Right lung (tissue), 5 donors: ENCODE data around the gene SNX8. TPM values are rescaled to one million over a fixed set of nuclear protein-coding genes. Genes with fewer than 3 reads are reported as not detected.
"Not testable (repeated sequence)": the region's sequence is repeated elsewhere in the genome, so short reads cannot be mapped to it uniquely, and the experiment has no call there.

ENCODE experiments used
- DNase-seq, 2 donors: peaks; one replicate each; pipeline ENCODE4 v3.0.0-alpha.2; 2013
- polyA plus RNA-seq, 5 donors: library from polyadenylated mRNA; unstranded; fragments of 120-200 nt; gene quantifications; one replicate each; pipeline versions ENCODE4 v1.2.1 to v1.2.3, GENCODE V29; 2013; ENCODE audit warnings: inconsistent platforms in 1 of 5, low replicate concordance in 1 of 5; ENCODE audit not compliant: insufficient read length in 5 of 5, insufficient read depth in 1 of 5

The SNX8 gene
- polyA plus RNA-seq, 5 donors = 22.2 to 33.7 (median 24.6) TPM

GRCh38 chr7:2332606-2333231, 18.5 kb upstream of the SNX8 start:
- DNase-seq = not testable (repeated sequence)

DNA sequence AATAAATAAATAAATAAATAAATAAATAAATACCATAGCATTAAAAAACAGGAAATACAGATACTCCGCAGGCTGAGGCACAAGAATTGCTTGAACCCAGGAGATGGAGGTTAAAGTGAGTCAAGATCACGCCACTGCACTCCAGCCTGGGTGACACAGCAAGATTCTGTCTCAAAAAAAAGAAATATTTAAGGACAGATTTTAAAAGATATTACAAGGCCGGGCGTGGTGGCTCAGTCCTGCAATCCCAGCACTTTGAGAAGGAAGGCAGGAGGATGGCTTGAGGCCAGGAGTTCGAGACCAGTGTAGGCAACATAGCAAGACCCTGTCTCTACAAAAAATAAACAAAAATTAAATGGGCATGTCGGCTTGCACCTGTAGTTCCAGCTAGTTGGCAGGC, 17.5 kb upstream of the SNX8 start:
- no peak for DNase-seq

- no peak for DNase-seq
Measured at GRCh38 chr7:2330493-2330892, 16.3 kb upstream of the SNX8 start.

DNA sequence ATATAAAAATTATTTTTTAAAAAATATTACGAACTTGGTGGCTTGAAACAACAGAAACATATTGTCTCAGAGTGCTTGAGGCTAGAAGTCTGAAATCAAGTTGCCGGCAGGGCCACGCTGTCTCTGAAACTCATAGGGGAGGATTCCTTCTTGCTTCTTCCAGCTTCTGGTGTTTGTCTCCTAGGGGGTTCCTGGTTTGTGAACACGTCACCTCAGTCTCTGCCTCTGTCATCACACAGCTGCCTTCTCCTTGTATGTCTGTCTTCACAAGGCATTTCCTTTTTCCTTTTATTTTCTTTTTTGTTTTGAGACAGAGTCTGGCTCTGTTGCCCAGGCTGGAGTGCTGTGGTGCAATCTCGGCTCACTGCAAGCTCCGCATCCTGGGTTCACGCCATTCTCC, 12.7 kb upstream of the SNX8 start:
- no peak for DNase-seq

DNA sequence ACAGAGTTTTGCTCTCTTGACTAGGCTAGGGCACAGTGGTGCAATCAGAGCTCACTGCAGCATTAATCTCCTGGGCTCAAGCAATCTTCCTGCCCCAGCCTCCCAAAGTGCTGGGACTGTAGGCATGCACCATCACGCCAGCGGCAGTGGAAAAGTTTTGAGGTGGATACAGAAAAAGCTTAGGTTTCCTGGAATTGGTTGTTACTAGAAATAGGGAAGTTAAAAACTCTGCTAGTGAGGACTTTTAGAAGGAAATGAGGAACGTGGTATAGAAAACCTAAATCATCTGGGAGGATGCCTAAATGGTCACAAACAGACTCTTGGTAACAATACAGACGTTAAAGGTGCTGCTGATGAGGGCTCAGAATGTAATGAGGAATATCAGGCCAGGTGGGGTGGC, 10.9 kb upstream of the SNX8 start:
- no peak for DNase-seq

DNA sequence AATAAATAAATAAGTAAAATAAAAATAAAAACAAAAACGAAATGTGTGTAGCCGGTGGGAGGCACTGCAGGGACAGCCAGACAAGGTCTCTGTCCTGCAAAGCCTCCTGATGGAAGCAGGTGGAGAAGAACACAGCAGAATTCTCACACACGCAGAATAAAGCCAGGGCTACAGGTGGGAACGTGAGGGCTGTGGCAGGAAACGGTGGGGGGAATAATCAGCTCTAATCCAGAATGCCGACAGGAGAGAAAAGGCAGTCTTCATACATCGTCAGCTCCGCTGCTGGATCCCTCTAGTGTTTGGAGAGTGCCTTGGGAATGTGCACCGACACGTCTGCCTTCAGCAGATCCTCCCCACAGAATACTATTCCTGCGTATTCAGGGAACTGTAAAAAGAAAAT, 6.8 kb upstream of the SNX8 start:
- no peak for DNase-seq

DNA sequence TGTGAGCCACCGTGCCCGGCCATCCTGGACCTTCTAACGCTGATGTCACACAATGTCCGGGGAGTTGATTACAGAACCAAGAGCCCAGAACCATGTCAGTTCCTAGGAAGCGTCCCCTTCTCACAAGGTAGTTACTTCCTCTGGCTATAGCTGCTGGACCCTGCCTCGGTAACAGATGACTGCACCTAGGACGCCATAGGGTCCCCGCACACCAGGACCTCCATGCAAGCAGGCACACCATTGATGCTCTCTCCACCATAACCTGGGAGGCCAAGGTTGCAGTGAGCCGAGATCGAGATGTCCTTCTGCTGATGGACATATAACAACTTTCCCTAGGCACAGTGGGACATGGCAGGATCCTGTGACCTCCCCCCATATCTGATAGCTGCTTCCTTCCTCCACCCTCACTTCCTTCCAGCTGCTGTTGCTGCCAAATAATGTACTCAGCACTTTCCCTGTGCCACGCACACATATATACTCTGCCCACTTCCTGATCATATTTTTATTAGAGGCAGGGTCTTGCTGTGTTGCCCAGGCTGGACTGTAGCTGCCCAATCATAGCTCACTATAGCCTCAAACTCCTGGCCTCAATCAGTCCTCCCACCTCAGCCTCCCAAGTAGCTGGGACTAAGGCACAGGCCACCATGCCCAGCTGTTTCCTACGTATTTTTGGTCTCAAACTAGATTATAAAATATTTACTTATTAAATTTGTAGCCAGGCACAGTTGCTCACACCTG, 3.5 kb upstream of the SNX8 start:
- no peak for DNase-seq

GRCh38 chr7:2316578-2316977, 2.3 kb upstream of the SNX8 start:
- no peak for DNase-seq

- DNase-seq = no peak
Measured at GRCh38 chr7:2315787-2316186, 1.5 kb upstream of the SNX8 start.

DNA sequence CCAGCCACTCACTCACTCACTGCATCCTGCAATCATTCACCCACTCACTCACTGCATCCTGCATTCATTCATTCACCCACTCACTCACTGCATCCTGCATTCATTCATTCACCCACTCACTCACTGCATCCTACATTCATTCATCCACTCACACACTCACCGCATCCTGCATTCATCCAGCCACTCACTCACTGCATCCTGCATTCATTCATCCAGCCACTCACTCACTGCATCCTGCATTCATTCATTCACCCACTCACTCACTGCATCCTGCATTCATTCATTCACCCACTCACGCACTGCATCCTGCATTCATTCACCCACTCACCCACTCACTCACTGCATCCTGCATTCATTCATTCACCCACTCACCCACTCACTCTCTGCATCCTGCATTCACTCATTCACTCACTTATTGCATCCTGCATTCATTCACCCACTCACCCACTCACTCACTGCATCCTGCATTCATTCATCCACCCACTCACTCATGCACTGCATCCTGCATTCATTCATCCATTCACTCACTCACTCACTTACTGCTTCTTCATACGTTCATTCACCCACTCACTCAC, 802 bp upstream of the SNX8 start:
- DNase-seq = not testable (repeated sequence)

DNA sequence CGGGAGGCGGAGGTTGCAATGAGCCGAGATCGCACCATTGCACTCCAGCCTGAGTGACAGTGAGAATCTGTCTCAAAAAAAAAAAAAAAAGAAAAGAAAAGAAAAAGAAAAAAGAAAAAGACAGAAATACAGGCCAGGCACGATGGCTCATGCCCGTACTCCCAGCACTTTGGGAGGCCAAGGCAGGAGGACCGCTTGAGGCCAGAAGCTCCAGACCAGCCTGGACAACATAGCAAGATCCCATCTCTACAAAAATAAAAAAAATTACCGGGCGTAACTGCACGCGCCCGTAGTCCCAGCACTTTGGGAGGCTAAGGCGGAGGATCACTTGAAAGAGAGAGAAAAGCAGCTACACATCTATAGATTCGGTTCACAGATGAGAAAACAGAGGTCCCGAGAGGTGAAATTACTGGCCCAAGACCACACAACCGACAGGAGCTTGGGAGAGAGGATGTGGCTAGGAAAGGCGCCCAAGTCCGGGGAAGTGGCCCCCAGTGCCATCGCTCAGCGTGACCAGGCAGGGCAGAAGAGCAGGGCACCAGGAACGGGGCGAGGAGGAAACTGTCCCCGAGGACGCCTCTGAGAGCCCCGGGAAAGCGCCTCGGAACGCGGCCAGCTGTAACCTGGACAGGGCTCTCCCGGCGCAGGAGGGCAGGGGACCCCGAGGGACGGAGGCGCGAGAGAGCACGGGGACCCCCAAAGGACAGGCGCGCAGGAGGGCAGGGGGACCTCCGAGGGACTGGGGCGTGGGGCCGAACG, 612 bp downstream of the SNX8 start:
- DNase-seq = no peak

DNA sequence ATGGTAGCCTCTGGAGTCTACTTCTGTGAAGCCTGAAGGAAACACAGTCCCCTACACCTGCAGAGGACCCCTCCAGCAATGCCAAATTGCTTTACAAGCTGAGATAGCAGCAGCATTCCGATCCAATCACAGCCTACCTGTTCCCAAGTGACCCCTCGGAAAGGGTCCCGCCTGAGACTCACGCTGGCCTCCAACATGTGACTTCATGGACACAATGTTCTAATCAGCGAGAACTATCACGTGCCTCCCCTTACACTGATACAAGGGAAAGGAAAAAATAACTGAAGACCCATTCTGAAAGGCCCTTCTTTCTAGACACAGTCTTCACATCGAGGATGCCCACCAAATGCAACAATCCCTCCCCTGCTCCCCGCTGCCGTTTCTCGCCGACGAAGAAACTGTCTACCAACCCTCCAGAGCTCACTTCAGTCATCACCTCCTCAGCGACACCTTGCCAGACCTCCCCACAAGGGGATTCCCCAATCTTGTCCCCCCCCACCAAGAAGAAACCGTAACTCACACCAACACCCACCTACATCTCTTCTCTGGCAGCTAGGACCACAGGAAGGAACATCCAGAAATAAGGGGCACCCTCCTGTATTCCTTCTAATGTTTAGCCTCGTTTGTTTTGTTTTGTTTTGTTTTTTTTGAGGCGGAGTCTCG, 1.8 kb downstream of the SNX8 start:
- no peak for DNase-seq

DNA sequence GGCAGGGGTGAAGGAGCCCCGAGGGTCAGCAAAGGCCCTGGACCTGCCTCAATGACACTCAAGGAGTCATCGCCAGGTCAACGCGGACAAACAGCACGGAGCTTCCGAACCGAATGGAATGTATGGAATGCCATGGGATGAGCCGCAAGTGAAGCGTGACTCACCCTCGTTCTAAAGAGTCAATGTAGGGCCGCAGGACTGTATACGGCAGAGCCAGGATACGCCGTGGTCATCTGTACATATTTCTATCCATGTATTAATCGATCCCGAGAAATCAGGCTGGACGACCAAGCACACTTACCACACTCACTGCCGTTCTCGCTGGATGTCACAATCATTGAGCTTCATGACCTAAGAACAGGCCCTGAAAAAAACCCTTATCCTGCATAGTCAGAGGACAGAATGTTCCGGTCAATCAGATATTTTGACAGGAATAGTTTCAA, 4.3 kb downstream of the SNX8 start:
- DNase-seq = no peak

- DNase-seq = no peak
Measured at GRCh38 chr7:2307690-2308107, 6.5 kb downstream of the SNX8 start.

DNA sequence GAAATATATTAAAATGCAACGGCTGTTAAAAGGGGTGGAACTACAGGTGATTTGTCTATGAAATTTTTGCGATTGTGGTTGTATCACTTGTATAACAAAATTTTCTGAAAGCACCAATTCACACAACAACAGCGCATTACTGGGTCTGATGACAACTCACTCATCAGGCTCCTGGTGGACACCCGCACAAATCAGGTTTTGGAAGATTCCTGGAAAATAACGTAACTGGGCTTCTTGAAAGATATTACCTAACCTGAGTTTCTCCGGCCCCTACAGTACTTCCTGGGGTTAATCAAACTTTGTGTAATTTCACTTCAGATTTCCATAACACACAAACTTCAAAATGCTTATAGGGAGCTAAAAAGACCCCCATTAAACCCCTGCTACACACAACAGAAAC, 7.6 kb downstream of the SNX8 start:
- DNase-seq = no peak

GRCh38 chr7:2305258-2305657, 9.0 kb downstream of the SNX8 start:
- DNase-seq = not testable (repeated sequence)

GRCh38 chr7:2303520-2303919, 10.7 kb downstream of the SNX8 start:
- DNase-seq = not testable (repeated sequence)

- not testable (repeated sequence) for DNase-seq
Measured at GRCh38 chr7:2302743-2303397, 11.4 kb downstream of the SNX8 start.

DNA sequence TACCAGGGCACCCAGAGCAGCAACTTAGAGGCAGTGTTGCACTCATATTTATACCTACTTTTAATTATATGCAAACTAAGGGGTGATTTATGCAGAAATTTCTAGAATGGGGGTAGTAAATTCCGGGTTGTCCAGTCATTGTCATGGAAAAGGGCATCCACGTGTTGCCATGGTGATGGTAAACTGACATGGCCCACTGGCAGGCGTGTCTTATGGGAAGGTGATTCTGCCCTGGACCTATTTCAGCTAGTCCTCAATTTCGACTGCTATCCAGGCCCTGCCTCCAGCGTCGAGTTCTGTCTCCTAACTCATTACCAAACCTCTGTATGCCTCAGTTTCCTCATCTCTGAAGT, 12.8 kb downstream of the SNX8 start:
- no peak for DNase-seq

GRCh38 chr7:2299870-2300512, 14.2 kb downstream of the SNX8 start:
- DNase-seq = no peak
